Measurements from ENCODE around the gene IRGQ. TPM values are rescaled to one million over a fixed set of nuclear protein-coding genes. Genes with fewer than 3 reads are reported as not detected.

The IRGQ gene
- total RNA-seq, 1 experiment from 2014 or later: 26.5 TPM

DNA sequence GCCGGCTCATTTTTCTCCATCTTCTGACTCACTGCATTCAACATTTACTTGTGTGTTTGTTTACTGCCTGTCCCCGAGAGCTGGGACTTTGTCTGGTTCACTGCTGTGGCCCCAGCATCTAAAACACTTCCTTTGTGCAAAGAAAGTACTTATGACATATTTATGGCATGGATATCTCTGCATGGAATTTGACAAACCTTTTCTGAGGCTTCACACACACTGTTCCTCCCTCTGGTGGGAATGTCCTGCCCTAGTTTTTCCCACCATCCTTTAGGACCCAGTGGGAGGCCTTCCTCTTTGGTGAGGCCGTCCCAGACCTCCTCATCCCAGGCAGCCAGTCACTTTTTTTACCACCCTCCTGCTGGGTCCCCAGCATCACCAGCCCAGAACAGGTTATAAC is 14.6 kb upstream of the IRGQ start:
- H3K27me3 Mint-ChIP-seq (ENCODE audit: insufficient read depth, unreplicated experiment): no peaks in the 10 kb centered on the region

DNA sequence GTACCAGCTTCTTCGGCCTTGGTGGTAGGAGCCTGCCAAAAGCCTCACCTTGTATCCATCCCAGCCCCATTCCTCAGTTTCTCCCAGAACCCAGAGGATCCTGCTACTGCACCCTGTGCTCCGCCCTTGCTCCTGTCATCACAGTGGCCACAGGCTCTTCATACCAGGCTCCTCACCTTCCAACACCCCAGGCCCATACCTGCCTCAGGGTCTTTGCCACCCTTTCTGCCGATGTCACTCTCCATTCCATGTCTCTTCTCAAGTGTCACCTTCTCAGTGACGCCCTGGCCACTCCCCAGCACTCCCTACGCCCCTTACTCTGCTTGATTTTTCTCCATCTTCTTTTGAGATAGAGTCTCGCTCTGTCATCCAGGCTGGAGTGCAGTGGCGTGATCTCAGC is 13.9 kb upstream of the IRGQ start:
- TF ChIP-seq, protein P1, sequence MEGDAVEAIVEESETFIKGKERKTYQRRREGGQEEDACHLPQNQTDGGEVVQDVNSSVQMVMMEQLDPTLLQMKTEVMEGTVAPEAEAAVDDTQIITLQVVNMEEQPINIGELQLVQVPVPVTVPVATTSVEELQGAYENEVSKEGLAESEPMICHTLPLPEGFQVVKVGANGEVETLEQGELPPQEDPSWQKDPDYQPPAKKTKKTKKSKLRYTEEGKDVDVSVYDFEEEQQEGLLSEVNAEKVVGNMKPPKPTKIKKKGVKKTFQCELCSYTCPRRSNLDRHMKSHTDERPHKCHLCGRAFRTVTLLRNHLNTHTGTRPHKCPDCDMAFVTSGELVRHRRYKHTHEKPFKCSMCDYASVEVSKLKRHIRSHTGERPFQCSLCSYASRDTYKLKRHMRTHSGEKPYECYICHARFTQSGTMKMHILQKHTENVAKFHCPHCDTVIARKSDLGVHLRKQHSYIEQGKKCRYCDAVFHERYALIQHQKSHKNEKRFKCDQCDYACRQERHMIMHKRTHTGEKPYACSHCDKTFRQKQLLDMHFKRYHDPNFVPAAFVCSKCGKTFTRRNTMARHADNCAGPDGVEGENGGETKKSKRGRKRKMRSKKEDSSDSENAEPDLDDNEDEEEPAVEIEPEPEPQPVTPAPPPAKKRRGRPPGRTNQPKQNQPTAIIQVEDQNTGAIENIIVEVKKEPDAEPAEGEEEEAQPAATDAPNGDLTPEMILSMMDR (IDR thresholded peaks at IDR 0.05; ENCODE audit: unreplicated experiment): no peak
- ChIA-PET CTCF (interaction anchor here (0.6 kb wide), 1 partner anchor 280 kb away, joined by 5 read pairs; no protein-coding TSS in a partner anchor), POLR2A (interaction anchor here (1.0 kb wide), 1 partner anchor 14 kb away, joined by 3 read pairs; the partner anchor contains the start of genes IRGQ and ZNF576)
- no peak overlapping the region for H3K27ac Mint-ChIP-seq (ENCODE audit: low read depth, unreplicated experiment)
- H3K4me1 Mint-ChIP-seq (ENCODE audit: insufficient read depth, unreplicated experiment): peaks cover 9% of the 10 kb centered on the region
- intact Hi-C loops (cut with micrococcal nuclease): no loop called here
- DNase-seq (ENCODE audit: unreplicated experiment): no peak
- no TSS peak for BruUV-seq (replicated peaks)
- H3K9me3 Mint-ChIP-seq (ENCODE audit: unreplicated experiment): no peaks in the 10 kb centered on the region
- no peaks in the 10 kb centered on the region for H3K27me3 Mint-ChIP-seq (ENCODE audit: insufficient read depth, unreplicated experiment)
- H3K4me3 Mint-ChIP-seq (ENCODE audit: unreplicated experiment): no peak overlapping the region
- peaks cover 7% of the 10 kb centered on the region for H3K36me3 Mint-ChIP-seq (ENCODE audit: insufficient read depth, unreplicated experiment)

More for the DNA sequence above, 14.6 kb upstream of the IRGQ start:
- Mint-ChIP-seq H3K4me3 (ENCODE audit: unreplicated experiment) (no peak overlapping the region), H3K9me3 (ENCODE audit: unreplicated experiment) (no peaks in the 10 kb centered on the region), H3K27ac (ENCODE audit: low read depth, unreplicated experiment) (peak overlapping the region; percentile 81), H3K36me3 (ENCODE audit: insufficient read depth, unreplicated experiment) (peaks cover 7% of the 10 kb centered on the region), H3K4me1 (ENCODE audit: insufficient read depth, unreplicated experiment) (peaks cover 9% of the 10 kb centered on the region)
- no peak for DNase-seq (ENCODE audit: unreplicated experiment)
- ChIA-PET CTCF (interaction anchor here (0.6 kb wide), 1 partner anchor 155 kb away, joined by 3 read pairs; no protein-coding TSS in a partner anchor), POLR2A (interaction anchor here (0.7 kb wide), 1 partner anchor 1585 kb away, joined by 3 read pairs; no protein-coding TSS in a partner anchor)
- BruUV-seq (replicated peaks): no TSS peak
- intact Hi-C loops (cut with micrococcal nuclease): no loop called here
- TF ChIP-seq, protein P1 (IDR thresholded peaks at IDR 0.05; ENCODE audit: unreplicated experiment): no peak

DNA sequence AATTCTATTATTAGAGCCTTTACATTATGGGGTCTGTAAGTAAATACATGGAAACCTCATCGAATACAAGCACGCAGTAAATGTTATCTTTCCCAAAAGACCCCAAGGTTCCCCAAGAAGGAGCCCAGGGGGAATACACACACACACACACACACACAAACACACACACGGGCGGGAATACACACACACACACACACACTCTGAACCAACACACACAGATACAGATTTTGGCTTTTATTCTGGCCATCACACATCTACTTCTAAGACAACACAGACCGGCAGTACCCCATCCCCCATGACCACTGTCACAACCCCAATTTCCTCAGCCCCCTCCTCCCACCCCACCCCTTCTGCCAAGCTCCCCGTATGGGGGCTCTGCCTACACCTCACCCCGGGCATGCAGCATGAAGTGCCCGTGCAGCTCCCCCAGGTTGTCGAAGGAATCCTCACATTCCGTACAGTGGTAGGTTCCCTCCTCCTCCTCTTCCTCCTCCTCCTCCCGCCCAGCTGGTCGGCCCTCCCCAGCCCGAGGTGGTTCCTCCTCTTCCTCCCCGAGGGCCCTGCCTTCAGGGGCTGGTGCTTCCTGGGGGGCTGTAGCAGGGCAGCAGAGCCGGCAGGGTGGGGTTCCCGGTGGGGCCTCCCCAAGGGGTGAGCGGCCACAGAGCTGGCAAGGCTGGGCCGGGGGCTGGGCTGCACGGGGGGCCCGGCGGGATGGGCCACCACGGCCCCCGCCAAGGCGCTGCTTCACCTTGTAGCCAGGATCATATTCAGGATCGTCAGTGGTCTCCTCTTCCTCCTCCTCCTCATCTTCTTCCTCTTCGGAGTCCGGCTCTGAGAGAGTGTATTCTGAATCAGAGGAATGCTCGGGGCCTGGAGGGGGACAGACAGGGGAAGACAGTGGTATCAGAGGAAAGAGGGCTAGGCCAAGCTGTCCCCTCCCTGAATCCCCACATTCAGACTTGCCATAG is 11.6 kb upstream of the IRGQ start:
- Mint-ChIP-seq H3K4me3 (ENCODE audit: unreplicated experiment) (no peak overlapping the region), H3K27ac (ENCODE audit: low read depth, unreplicated experiment) (peak overlapping the region; percentile 80), H3K27me3 (ENCODE audit: insufficient read depth, unreplicated experiment) (no peaks in the 10 kb centered on the region), H3K9me3 (ENCODE audit: unreplicated experiment) (no peaks in the 10 kb centered on the region), H3K4me1 (ENCODE audit: insufficient read depth, unreplicated experiment) (peaks cover 9% of the 10 kb centered on the region), H3K36me3 (ENCODE audit: insufficient read depth, unreplicated experiment) (peaks cover 7% of the 10 kb centered on the region)
- TF ChIP-seq, protein P1 (IDR thresholded peaks at IDR 0.05; ENCODE audit: unreplicated experiment): no peak
- BruUV-seq (replicated peaks): TSS peak; percentile 39
- intact Hi-C loops (cut with micrococcal nuclease): no loop called here
- ChIA-PET POLR2A (interaction anchor here (0.6 to 5.1 kb wide), 5 partner anchors 10 to 74 kb away, joined by 3 to 45 read pairs (median 3); partner anchors contain the start of genes IRGQ, ZNF575 and ZNF576), CTCF (interaction anchor here (0.5 to 0.7 kb wide), 3 partner anchors 13 to 998 kb away, joined by 3 read pairs; no protein-coding TSS in a partner anchor)
- no peak for DNase-seq (ENCODE audit: unreplicated experiment)
